K562 (cell line): ENCODE data around the gene CAST. TPM values are rescaled to one million over a fixed set of nuclear protein-coding genes. Genes with fewer than 3 reads are reported as not detected.

Experiments used
- HBP1 ChIP-seq: fragments of 450-650 bp; formaldehyde crosslinking; IDR thresholded peaks from 2 replicates; pipeline ENCODE4 v1.4.0; 2022; ENCODE audit warnings: missing genetic modification characterization
- HES1 ChIP-seq: fragments of 450-650 bp; IDR thresholded peaks from 2 replicates; pipeline ENCODE4 v1.6.1; 2016; ENCODE audit warnings: low read depth, mild to moderate bottlenecking, moderate library complexity
- HIVEP1 ChIP-seq: fragments of 250-450 bp; sonication (Bioruptor Pico); IDR thresholded peaks from 2 replicates; pipeline ENCODE4 v1.4.0; 2020; ENCODE audit warnings: mild to moderate bottlenecking
- MLX ChIP-seq, 2 experiments: fragments of 450-650 bp in 1 of 2; sonication (generic) in 1 of 2; formaldehyde crosslinking; conservative IDR thresholded peaks; 2 replicates each; pipeline versions ENCODE4 v1.4.0 to v1.8.1; 2020 to 2022; ENCODE audit warnings: mild to moderate bottlenecking in 1 of 2, missing genetic modification reagents in 1 of 2
- NFATC3 ChIP-seq: fragments of 450-650 bp; IDR thresholded peaks from 2 replicates; pipeline ENCODE4 v1.6.1; 2017; ENCODE audit warnings: mild to moderate bottlenecking
- POLR2AphosphoS5 ChIP-seq: IDR thresholded peaks from 2 replicates; pipeline ENCODE4 v1.6.1; 2011; ENCODE audit warnings: mild to moderate bottlenecking, low read depth, low read length, moderate library complexity; ENCODE audit not compliant: control insufficient read depth, insufficient read depth
- POLR3G ChIP-seq: IDR thresholded peaks from 2 replicates; pipeline ENCODE4 v1.6.1; 2011; ENCODE audit not compliant: insufficient read length, insufficient replicate concordance; ENCODE audit errors: extremely low read depth
- SOX6 ChIP-seq: fragments of 450-650 bp; IDR thresholded peaks from 2 replicates; pipeline ENCODE4 v1.6.1; 2014; ENCODE audit warnings: mild to moderate bottlenecking
- SRSF3 ChIP-seq: fragments of 200-400 bp; formaldehyde crosslinking; IDR thresholded peaks from 2 replicates; pipeline ENCODE4 v1.6.1; 2016; ENCODE audit warnings: mild to moderate bottlenecking, low read length, moderate library complexity; ENCODE audit not compliant: insufficient read depth
- TFE3 ChIP-seq: fragments of 450-650 bp; formaldehyde crosslinking; IDR thresholded peaks from 2 replicates; pipeline ENCODE4 v1.4.0; 2020; ENCODE audit warnings: mild to moderate bottlenecking, mixed read lengths
- ZBTB49 ChIP-seq: sonication (generic); formaldehyde crosslinking; IDR thresholded peaks from 2 replicates; pipeline ENCODE4 v1.8.0; 2022; ENCODE audit warnings: missing genetic modification reagents, mild to moderate bottlenecking, borderline replicate concordance
- ZFPM2 ChIP-seq: fragments of 250-450 bp; sonication (Bioruptor Pico); IDR thresholded peaks from 2 replicates; pipeline ENCODE4 v1.5.1; 2022; ENCODE audit warnings: mild to moderate bottlenecking
- ZMIZ1 ChIP-seq, 2 experiments: fragments of 150-350 bp in 1 of 2; IDR thresholded peaks; 2 replicates each; pipeline ENCODE4 v1.6.1; 2012 to 2016; ENCODE audit warnings: low read depth in 2 of 2, low read length in 2 of 2, mild to moderate bottlenecking in 1 of 2, moderate library complexity in 1 of 2
- ZNF197 ChIP-seq: fragments of 200-800 bp; sonication (Bioruptor generic); IDR thresholded peaks from 2 replicates; pipeline ENCODE4 v1.6.1; 2016; ENCODE audit warnings: low read depth, missing genetic modification characterization, missing compliant biosample characterization
- ZNF23 ChIP-seq: fragments of 250-450 bp; sonication (Bioruptor Pico); IDR thresholded peaks from 2 replicates; pipeline ENCODE4 v1.4.0; 2020; ENCODE audit warnings: mild to moderate bottlenecking
- ZNF24 ChIP-seq: fragments of 450-650 bp; IDR thresholded peaks from 2 replicates; pipeline ENCODE4 v1.6.1; 2016
- ZNF436 ChIP-seq: fragments of 250-450, 450-650 bp; sonication (Bioruptor Pico); formaldehyde crosslinking; IDR thresholded peaks from 2 replicates; pipeline ENCODE4 v1.7.0; 2020; ENCODE audit warnings: mild to moderate bottlenecking
- polyA plus RNA-seq, 8 experiments: library from polyadenylated mRNA; depleted of rRNA in 4 of 8; stranded (reverse) in 5 of 8; unstranded in 3 of 8; fragments of >200 nt; fragmentation: Nextera tagmentation in 2 of 8; fragmentation: Illumina TruSeq in 1 of 8; extraction: Ambion mirVana in 2 of 8; extraction: Trizol in 1 of 8; gene quantifications; 2 replicates each; pipeline versions ENCODE4 v1.2.1 to v1.2.3, GENCODE V29; 2011 to 2014; ENCODE audit warnings: inconsistent platforms in 1 of 8, missing spikeins in 1 of 8
- total RNA-seq, 7 experiments: library from RNA; depleted of rRNA in 6 of 7; stranded (reverse); fragments of >200 nt in 6 of 7; fragmentation: Illumina TruSeq in 2 of 7; extraction: Trizol in 2 of 7; gene quantifications; 2 replicates each; pipeline versions ENCODE4 v1.2.1 to v1.2.3, GENCODE V29; 2011 to 2021; ENCODE audit warnings: low replicate concordance in 1 of 7

The CAST gene
- total and polyA plus RNA-seq, 9 of the 15 experiments (the other 6 are each of a cell fraction or from before 2014, with no cell fraction given), result 55.5 to 136 (median 86.1) TPM

- TF ChIP-seq HIVEP1 (CRISPR knock-in tag) (peak; percentile 95), ZNF23 (CRISPR knock-in tag) (peak; percentile 90), HBP1 (peak; percentile 79; the same call in 1 of the 2 replicates), POLR3G (no peak), ZNF436 (CRISPR knock-in tag) (no peak), ZFPM2 (CRISPR knock-in tag) (peak; percentile 73; the same call in 1 of the 2 replicates), POLR2AphosphoS5 (no peak), ZBTB49 (CRISPR knock-in tag) (no peak), SRSF3 (no peak), ZMIZ1 (IDR thresholded peaks at IDR 0.05; ENCODE audit: low read depth in 2 of 2, low read length in 2 of 2) (no peak), ZNF24 (no peak), SOX6 (no peak), MLX (CRISPR knock-in tag; conservative IDR thresholded peaks at IDR 0.05) (no peak), ZNF197 (peak; percentile 90), HES1 (no peak), NFATC3 (no peak), TFE3 (CRISPR knock-in tag) (peak; percentile 59)
These were observed 146.8 kb downstream of the CAST start (continued) for GRCh38 chr5:96808868-96809558.
